ENCODE results near the gene TMEM129.

The TMEM129 gene

GRCh38 chr4:1752284-1753041 is 31.3 kb upstream of the TMEM129 start:
- no peaks in the 10 kb centered on the region for H3K36me3 Mint-ChIP-seq (ENCODE audit: low read depth)
- H3K9me3 Mint-ChIP-seq = no peaks in the 10 kb centered on the region
- peak; percentile 65 for DNase-seq
- H3K4me1 Mint-ChIP-seq = peaks cover 5% of the 10 kb centered on the region
- ATAC-seq = peak; percentile 47
- H3K4me3 Mint-ChIP-seq = no peak overlapping the region
- no peak overlapping the region for H3K27ac Mint-ChIP-seq
- no peaks in the 10 kb centered on the region for H3K27me3 Mint-ChIP-seq

GRCh38 chr4:1751919-1752283 is 30.8 kb upstream of the TMEM129 start:
- Mint-ChIP-seq H3K27ac (no peak overlapping the region), H3K4me1 (peaks cover 5% of the 10 kb centered on the region), H3K4me3 (no peak overlapping the region), H3K9me3 (no peaks in the 10 kb centered on the region), H3K36me3 (ENCODE audit: low read depth) (no peaks in the 10 kb centered on the region), H3K27me3 (no peaks in the 10 kb centered on the region)
- ATAC-seq = no peak
- DNase-seq = no peak

- Mint-ChIP-seq H3K27me3 (no peaks in the 10 kb centered on the region), H3K36me3 (ENCODE audit: low read depth) (no peaks in the 10 kb centered on the region), H3K27ac (no peak overlapping the region), H3K4me1 (peaks cover 5% of the 10 kb centered on the region), H3K4me3 (no peak overlapping the region), H3K9me3 (no peaks in the 10 kb centered on the region)
- no peak for ATAC-seq
- no peak for DNase-seq
Observed at GRCh38 chr4:1751155-1751918, 30.2 kb upstream of the TMEM129 start.

GRCh38 chr4:1750381-1751154 is 29.4 kb upstream of the TMEM129 start:
- no peak overlapping the region for H3K4me3 Mint-ChIP-seq
- no peaks in the 10 kb centered on the region for H3K9me3 Mint-ChIP-seq
- H3K27ac Mint-ChIP-seq = no peak overlapping the region
- no peaks in the 10 kb centered on the region for H3K36me3 Mint-ChIP-seq (ENCODE audit: low read depth)
- H3K4me1 Mint-ChIP-seq = peaks cover 5% of the 10 kb centered on the region
- ATAC-seq (no peak), DNase-seq (no peak)
- H3K27me3 Mint-ChIP-seq = no peaks in the 10 kb centered on the region

GRCh38 chr4:1749826-1750225 is 28.7 kb upstream of the TMEM129 start:
- Mint-ChIP-seq H3K27me3 (no peaks in the 10 kb centered on the region), H3K36me3 (ENCODE audit: low read depth) (peaks cover 3% of the 10 kb centered on the region), H3K27ac (no peak overlapping the region), H3K4me1 (peaks cover 5% of the 10 kb centered on the region), H3K4me3 (no peak overlapping the region), H3K9me3 (no peaks in the 10 kb centered on the region)
- ATAC-seq (no peak), DNase-seq (no peak)

GRCh38 chr4:1749370-1749769 is 28.2 kb upstream of the TMEM129 start:
- no peak for ATAC-seq
- Mint-ChIP-seq H3K9me3 (no peaks in the 10 kb centered on the region), H3K27me3 (no peaks in the 10 kb centered on the region), H3K27ac (no peak overlapping the region), H3K36me3 (ENCODE audit: low read depth) (peaks cover 4% of the 10 kb centered on the region), H3K4me1 (peaks cover 5% of the 10 kb centered on the region), H3K4me3 (no peak overlapping the region)
- DNase-seq = no peak

GRCh38 chr4:1748465-1748995 is 27.4 kb upstream of the TMEM129 start:
- DNase-seq (peak; percentile 95), ATAC-seq (peak; percentile 65)
- no peaks in the 10 kb centered on the region for H3K9me3 Mint-ChIP-seq
- H3K27ac Mint-ChIP-seq = no peak overlapping the region
- H3K4me1 Mint-ChIP-seq = peaks cover 5% of the 10 kb centered on the region
- H3K27me3 Mint-ChIP-seq = no peaks in the 10 kb centered on the region
- H3K36me3 Mint-ChIP-seq (ENCODE audit: low read depth) = peaks cover 6% of the 10 kb centered on the region
- no peak overlapping the region for H3K4me3 Mint-ChIP-seq

GRCh38 chr4:1747603-1747967 is 26.5 kb upstream of the TMEM129 start:
- Mint-ChIP-seq H3K9me3 (no peaks in the 10 kb centered on the region), H3K4me3 (no peak overlapping the region), H3K27ac (no peak overlapping the region), H3K27me3 (no peaks in the 10 kb centered on the region), H3K36me3 (ENCODE audit: low read depth) (peaks cover 8% of the 10 kb centered on the region), H3K4me1 (peaks cover 3% of the 10 kb centered on the region)
- no peak for DNase-seq
- no peak for ATAC-seq

- H3K4me1 Mint-ChIP-seq = peaks cover 3% of the 10 kb centered on the region
- H3K36me3 Mint-ChIP-seq (ENCODE audit: low read depth) = peaks cover 8% of the 10 kb centered on the region
- DNase-seq = no peak
- H3K4me3 Mint-ChIP-seq = no peak overlapping the region
- no peaks in the 10 kb centered on the region for H3K9me3 Mint-ChIP-seq
- ATAC-seq = no peak
- no peaks in the 10 kb centered on the region for H3K27me3 Mint-ChIP-seq
- no peak overlapping the region for H3K27ac Mint-ChIP-seq
Observed at GRCh38 chr4:1746919-1747602, 25.9 kb upstream of the TMEM129 start.

GRCh38 chr4:1746265-1746691 is 25.2 kb upstream of the TMEM129 start:
- ATAC-seq (peak; percentile 83), DNase-seq (peak; percentile 93)
- H3K27ac Mint-ChIP-seq = no peak overlapping the region
- H3K4me1 Mint-ChIP-seq = peaks cover 3% of the 10 kb centered on the region
- H3K27me3 Mint-ChIP-seq = no peaks in the 10 kb centered on the region
- H3K9me3 Mint-ChIP-seq = no peaks in the 10 kb centered on the region
- peaks cover 13% of the 10 kb centered on the region for H3K36me3 Mint-ChIP-seq (ENCODE audit: low read depth)
- H3K4me3 Mint-ChIP-seq = no peak overlapping the region

- Mint-ChIP-seq H3K36me3 (ENCODE audit: low read depth) (peaks cover 17% of the 10 kb centered on the region), H3K27ac (no peak overlapping the region), H3K4me3 (no peak overlapping the region), H3K9me3 (no peaks in the 10 kb centered on the region), H3K27me3 (no peaks in the 10 kb centered on the region), H3K4me1 (peaks cover 1% of the 10 kb centered on the region)
- ATAC-seq = no peak
- no peak for DNase-seq
Observed at GRCh38 chr4:1745697-1746096, 24.6 kb upstream of the TMEM129 start.

GRCh38 chr4:1745165-1745564 is 24.0 kb upstream of the TMEM129 start:
- Mint-ChIP-seq H3K27me3 (no peaks in the 10 kb centered on the region), H3K4me3 (no peak overlapping the region), H3K4me1 (no peaks in the 10 kb centered on the region), H3K9me3 (no peaks in the 10 kb centered on the region), H3K27ac (no peak overlapping the region), H3K36me3 (ENCODE audit: low read depth) (peaks cover 18% of the 10 kb centered on the region)
- DNase-seq (no peak), ATAC-seq (no peak)

GRCh38 chr4:1744552-1744951 is 23.4 kb upstream of the TMEM129 start:
- ATAC-seq (no peak), DNase-seq (no peak)
- Mint-ChIP-seq H3K4me1 (no peaks in the 10 kb centered on the region), H3K27me3 (no peaks in the 10 kb centered on the region), H3K4me3 (no peak overlapping the region), H3K36me3 (ENCODE audit: low read depth) (peaks cover 18% of the 10 kb centered on the region), H3K27ac (no peak overlapping the region), H3K9me3 (no peaks in the 10 kb centered on the region)

- Mint-ChIP-seq H3K27ac (no peak overlapping the region), H3K9me3 (no peaks in the 10 kb centered on the region), H3K4me1 (no peaks in the 10 kb centered on the region), H3K36me3 (ENCODE audit: low read depth) (peaks cover 21% of the 10 kb centered on the region), H3K27me3 (no peaks in the 10 kb centered on the region), H3K4me3 (no peak overlapping the region)
- no peak for ATAC-seq
- DNase-seq = no peak
Observed at GRCh38 chr4:1743975-1744374, 22.9 kb upstream of the TMEM129 start.
